NCI-H2107 treated with DMSO at 0.1 percent for 48 hours (cell line): ENCODE measurements around the gene DHCR24.
A peak's percentile ranks its signal among the peaks of the same experiment; 100 is the strongest.

Source experiments
- DNase-seq: peaks from one replicate; lab custom pipeline; 2025; ENCODE audit not compliant: unreplicated experiment; lab: John Stamatoyannopoulos, UW

Gene DHCR24

GRCh38 chr1:54865238-54866073, 21.5 kb downstream of the DHCR24 start:
- peak; percentile 77 for DNase-seq

DNA sequence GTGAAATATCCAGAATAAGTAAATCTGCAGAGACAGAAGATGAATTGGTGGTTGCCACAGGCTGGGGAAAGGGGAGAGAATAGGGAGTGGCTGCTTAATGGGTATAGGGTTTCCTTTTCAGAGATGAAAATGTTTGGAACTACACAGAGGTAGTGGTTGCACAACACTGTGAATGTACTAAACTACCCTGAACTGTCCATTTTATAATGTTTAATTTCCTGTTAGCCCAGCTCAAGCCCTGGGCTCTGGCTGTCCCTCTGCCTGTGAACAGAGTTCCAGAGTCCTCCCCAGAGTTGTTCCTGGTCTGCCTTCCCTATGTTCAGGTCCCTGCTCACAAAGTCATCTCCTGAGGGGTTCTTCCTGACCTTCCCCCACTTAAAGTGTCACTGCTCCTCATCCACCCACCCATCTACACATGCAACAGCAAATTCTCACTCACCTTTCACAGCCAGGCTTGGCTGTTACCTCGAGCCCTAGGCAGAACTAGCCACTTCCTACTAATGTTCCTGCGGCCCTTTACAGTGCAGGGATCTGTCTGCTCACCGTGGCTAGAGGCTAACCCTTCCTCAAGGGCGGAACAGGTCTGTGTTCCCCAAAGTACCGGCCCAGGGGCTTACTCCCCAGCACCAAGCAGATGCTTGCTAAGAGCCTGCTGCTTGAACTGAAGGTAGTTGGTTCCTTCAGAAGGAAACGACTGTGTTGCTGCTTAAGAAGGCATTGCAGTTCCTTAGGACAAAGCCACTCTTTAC, 22.4 kb downstream of the DHCR24 start:
- DNase-seq = no peak

DNA sequence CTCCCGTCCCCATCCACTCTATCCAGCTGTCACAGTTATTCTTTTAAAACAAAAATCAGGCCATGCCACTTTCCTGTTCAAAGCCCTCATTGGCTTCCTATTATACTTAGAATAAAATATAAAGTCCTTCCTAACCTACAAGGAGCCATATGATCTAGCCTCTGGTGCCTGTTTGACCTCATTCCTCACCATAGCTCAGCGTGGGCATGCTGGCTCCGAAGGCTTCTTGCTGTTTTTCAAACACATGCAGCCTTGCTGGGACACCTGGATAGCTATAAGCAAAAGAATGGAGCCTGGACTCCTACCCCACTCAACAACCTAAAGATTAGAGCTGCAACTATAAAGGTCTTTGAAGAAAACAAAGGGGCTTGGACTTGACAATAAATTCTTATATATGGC, 23.7 kb downstream of the DHCR24 start:
- no peak for DNase-seq

DNA sequence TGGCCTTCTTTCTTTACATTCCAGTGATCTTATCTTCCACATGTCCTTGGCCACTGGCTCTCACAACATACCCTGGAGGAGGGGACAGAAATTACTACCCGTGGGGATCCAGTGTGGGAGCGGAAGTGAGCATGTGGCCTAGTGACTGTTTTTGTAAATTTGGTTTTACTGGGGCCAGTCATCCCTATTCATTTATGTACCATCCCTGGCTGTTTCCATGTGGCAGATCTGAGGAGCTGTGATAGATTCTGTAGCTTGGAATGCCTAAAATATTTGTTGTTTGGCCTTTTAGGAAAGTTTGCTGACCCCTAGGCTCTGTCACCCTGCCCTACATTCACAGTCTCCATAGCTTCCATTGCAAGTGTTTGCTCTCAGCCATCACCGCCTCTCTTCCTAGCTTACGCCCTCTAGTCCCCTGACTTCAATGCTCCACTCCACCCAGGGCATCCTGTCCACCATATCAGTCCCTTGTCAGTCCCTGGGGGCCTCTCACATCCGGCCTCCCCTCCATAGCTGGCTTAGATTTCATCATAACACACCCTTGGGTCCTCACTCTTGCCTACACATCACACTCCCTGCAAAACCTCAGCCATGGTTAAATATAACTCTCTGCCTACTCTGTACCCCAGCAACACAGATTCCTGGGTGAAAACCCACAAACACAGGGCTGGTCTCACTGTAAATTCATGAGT, 25.8 kb downstream of the DHCR24 start:
- no peak for DNase-seq

GRCh38 chr1:54859700-54860391, 27.1 kb downstream of the DHCR24 start:
- no peak for DNase-seq

DNA sequence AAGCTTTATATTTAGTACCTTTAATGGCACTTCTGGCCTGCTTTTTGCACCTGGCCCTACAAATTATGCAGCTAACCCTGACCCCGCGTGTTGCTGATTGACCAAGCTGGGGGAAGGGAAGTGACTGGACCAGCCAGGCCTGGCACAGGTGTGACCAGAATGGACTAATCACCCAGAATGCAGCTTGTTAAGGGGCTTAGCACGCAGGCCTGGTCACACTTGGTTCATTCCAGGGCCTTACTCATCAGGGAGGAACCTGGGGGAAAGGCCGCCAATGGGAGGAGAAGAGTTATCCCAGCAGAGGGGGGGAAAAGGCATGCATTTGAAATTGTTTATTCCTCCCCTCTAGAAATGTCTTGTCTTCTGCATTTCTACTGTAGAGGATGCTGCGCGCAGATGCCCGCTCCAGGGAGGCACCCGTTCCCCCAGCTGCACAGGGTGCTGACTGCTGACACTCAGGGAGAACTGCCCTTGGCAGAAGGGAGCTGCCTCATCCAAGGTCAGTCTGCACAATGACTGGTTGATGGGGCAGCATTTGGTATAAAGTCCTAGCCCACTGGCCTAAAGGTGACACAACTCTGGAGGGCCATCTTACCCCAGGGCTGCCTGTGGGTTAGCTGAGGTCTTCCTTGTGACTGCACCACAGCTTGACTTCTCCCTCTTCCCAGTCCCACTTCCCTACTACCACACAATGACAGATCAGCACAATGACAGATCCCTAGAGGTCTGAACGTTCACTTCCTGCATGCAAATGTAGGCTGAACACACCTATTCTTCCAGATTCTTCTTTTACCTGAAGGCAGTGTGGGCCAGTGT, 29.0 kb downstream of the DHCR24 start:
- no peak for DNase-seq

DNA sequence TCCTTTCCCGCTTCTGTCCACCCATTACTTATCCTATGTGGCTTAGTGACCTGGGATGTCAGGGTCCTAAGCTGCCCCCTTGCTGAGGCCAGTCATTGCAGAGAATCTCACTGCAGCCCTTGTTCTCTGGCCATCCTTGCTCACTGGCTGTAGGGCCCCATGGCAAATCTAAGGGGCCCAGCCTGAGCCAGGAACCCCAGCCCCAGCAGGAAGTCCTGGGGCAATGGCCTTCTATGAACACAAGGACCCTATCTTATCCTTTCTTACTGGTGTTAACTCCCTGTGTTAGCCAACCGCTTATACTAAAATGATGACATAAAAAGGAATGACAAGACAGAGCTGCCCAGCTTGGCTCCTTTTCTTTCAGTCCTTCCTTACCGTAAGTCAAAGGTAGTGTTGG, 29.9 kb downstream of the DHCR24 start:
- DNase-seq = no peak

- no peak for DNase-seq
Observed at GRCh38 chr1:54854381-54855020, 32.5 kb downstream of the DHCR24 start.

DNA sequence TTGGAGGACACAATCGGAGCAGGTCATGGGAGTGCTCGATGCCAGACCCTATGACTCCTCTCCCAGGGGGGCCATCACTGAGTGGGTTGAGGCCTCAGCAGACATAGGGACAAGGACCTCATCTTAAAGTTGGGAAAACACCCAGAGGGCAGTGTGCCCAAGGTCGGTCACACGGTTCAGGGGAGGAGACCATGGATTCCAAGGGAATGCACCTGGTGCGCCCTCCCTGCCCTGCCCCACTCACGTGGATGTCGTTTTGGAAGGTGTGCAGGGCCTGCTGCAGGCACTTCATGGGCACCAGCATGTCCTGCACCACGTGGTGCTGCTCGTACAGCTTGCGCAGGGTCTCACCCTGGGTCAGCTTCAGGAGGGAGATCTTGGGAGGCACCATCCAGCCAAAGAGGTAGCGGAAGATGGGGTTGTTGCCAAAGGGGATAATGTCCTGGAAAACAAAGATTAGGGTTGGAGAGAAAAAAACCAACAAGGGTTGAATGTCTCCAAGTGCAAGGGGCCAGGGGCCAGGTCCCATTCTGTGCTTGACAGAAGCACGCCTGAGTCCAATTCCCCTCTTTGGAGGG, 33.1 kb downstream of the DHCR24 start:
- no peak for DNase-seq

GRCh38 chr1:54853096-54853792, 33.8 kb downstream of the DHCR24 start:
- no peak for DNase-seq

GRCh38 chr1:54851936-54852524, 35.0 kb downstream of the DHCR24 start:
- no peak for DNase-seq

DNA sequence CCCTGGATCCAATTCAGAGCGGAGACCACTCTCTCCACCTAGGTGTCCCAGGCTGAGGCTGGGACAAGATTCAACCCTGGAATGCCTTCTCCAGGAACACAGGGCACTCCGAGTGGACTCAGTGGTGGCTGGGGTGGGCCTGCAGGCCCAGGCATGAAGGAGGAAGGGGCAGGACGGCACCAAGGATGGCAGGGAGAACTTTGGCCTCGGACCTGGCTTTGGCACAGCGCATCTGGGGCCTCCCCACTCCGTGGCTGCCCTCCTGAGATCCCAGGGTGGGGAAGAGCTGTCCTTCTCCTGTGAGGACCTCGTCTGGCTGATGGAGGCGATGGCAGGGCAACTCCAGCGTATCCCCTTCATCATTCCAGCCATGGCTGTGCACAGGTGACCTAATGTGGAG, 35.6 kb downstream of the DHCR24 start:
- DNase-seq = no peak

- DNase-seq = no peak
Observed at GRCh38 chr1:54850737-54851136, 36.3 kb downstream of the DHCR24 start.

- DNase-seq = no peak
Observed at GRCh38 chr1:54850069-54850730, 36.8 kb downstream of the DHCR24 start.

DNA sequence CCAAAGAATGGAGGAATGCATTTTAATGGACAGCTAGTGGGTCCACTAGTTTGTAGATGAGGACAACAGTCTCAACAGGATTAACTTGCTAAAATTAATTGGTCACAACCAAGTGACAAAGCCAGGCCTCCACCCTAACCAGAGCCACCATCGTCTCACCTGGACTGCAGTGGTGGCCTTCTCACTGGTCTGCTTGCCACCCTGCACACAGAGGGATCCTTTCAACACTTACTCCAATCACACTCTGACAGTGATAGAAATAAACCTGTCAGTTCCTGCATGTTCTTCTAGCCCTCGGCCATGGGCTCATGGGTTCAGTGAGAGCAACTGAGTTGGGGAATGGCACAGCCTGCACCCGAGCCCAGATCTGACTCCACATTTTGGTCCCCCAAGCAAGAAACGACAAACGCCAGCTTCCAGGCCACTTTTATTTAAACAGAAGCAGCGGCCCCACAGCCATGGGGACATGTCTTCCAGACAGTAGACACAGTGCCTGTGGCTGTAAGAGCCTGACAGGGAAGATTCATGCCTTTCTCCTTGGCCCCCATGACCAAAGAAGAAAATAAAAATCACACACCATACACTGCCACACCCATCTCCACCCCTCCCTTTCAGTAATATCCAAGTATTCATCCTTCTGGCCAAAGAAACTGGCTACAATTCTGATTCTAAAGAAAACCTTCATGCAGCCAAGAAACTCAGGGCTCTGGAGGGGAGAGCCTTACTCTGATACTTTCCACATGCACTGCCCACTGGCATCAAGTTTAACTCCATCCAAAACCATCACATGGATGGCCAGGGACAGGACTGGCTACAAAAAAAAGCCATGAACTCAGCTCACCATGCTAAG, 37.6 kb downstream of the DHCR24 start:
- DNase-seq = no peak

DNA sequence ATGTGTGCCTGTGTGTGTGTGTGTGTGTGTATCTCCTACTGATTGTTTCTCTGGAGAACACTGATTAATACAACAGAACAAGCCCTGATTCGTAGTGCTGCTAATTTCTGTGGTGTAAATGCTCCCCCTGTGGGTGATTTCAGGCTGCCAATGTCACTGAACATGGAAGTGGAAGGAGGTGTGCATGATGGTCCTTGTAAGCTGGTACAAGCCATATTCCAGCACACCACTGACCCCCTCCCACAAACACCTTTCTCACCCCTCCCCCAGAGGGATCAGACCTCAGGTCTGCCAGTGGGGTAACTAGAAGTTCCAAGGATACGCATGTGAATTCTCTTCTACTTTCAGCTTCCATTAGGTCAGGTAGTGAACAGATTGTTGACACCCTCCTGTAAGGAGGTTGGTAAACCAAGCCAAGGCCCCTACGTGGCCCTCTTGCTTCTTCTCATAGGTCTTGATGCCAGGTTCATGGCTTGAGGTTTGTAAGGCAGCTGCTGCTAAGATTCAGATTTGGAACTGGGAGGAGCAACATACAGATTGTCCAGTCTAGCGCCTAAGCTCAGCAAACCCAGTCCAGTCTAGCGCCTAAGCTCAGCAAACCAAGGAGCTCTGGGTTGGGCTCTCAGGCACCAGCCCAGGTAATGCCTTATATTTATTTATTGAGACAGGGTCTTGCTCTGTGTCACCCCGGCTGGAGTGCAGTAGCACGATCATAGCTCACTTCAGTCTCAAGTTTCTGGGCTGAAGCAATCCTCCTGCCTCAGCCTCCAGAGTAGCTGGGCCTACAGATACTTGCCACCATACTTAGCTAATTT, 38.7 kb downstream of the DHCR24 start:
- DNase-seq = no peak
